GM21390 (cell line): Measurements from ENCODE around the gene C6orf118.

Experiments used
- ATAC-seq: cut with Tn5 transposase; IDR thresholded peaks from one replicate; pipeline ENCODE4 v1.9.1; 2021; ENCODE audit not compliant: unreplicated experiment

C6orf118 gene

GRCh38 chr6:165308926-165309731, at the start of gene C6orf118:
Gene C6orf118 (minus strand): TSS chr6:165309605. CDS start chr6:165309586, 19 bp downstream.
- ATAC-seq, result no peak

- no peak for ATAC-seq
Measured at GRCh38 chr6:165345700-165346099, 36.3 kb upstream of the C6orf118 start.

- no peak for ATAC-seq
Measured at GRCh38 chr6:165340532-165340931, 31.1 kb upstream of the C6orf118 start.

- ATAC-seq, result no peak
Measured at GRCh38 chr6:165325609-165326008, 16.2 kb upstream of the C6orf118 start.

- ATAC-seq, result no peak
Measured at GRCh38 chr6:165321555-165322145, 12.2 kb upstream of the C6orf118 start.

GRCh38 chr6:165321150-165321549, 11.7 kb upstream of the C6orf118 start:
- no peak for ATAC-seq

- no peak for ATAC-seq
Measured at GRCh38 chr6:165317723-165318122, 8.3 kb upstream of the C6orf118 start.

GRCh38 chr6:165306955-165307354, 2.5 kb downstream of the C6orf118 start:
- no peak for ATAC-seq

GRCh38 chr6:165301372-165302246, 7.8 kb downstream of the C6orf118 start:
- ATAC-seq, result no peak

GRCh38 chr6:165300422-165300936, 8.9 kb downstream of the C6orf118 start:
- no peak for ATAC-seq

GRCh38 chr6:165298875-165299274, 10.5 kb downstream of the C6orf118 start:
- no peak for ATAC-seq

GRCh38 chr6:165298402-165298801, 11.0 kb downstream of the C6orf118 start:
- no peak for ATAC-seq

GRCh38 chr6:165292657-165293056, 16.7 kb downstream of the C6orf118 start:
- no peak for ATAC-seq

- ATAC-seq, result no peak
Measured at GRCh38 chr6:165274611-165275010, 34.8 kb downstream of the C6orf118 start.

GRCh38 chr6:165272585-165272984, 36.8 kb downstream of the C6orf118 start:
- ATAC-seq, result no peak

GRCh38 chr6:165268987-165269386, 40.4 kb downstream of the C6orf118 start:
- ATAC-seq, result no peak

- no peak for ATAC-seq
Measured at GRCh38 chr6:165266621-165267020, 42.8 kb downstream of the C6orf118 start.

- ATAC-seq, result no peak
Measured at GRCh38 chr6:165266191-165266590, 43.2 kb downstream of the C6orf118 start.

GRCh38 chr6:165260462-165260861, 48.9 kb downstream of the C6orf118 start:
- no peak for ATAC-seq

- ATAC-seq, result no peak
Measured at GRCh38 chr6:165249808-165250207, 59.6 kb downstream of the C6orf118 start.

- ATAC-seq, result no peak
Measured at GRCh38 chr6:165245701-165246100, 63.7 kb downstream of the C6orf118 start.
